Measurements from ENCODE around the gene SFSWAP.

GRCh38 chr12:131830914-131831571, 120.2 kb downstream of the SFSWAP start:
- no peak for TF ChIP-seq POLR2A (IDR thresholded peaks at IDR 0.05; ENCODE audit: low read depth, low read length)
- TF ChIP-seq TAF1 (IDR thresholded peaks at IDR 0.05; ENCODE audit: low read depth, low read length), result no peak
- TF ChIP-seq POLR2AphosphoS5 (IDR thresholded peaks at IDR 0.05; ENCODE audit: low read depth, low read length), result no peak

All from GM12891 (cell line).